GM12874 (cell line): Measurements from ENCODE around the gene CFAP221.

ENCODE experiments used
- CTCF ChIP-seq: IDR thresholded peaks from 2 replicates; pipeline ENCODE4 v1.5.1; 2011; ENCODE audit warnings: low read depth, mild to moderate bottlenecking, control low read depth, low read length, moderate library complexity; ENCODE audit not compliant: insufficient read depth

CFAP221 gene

GRCh38 chr2:119574108-119574815, 30.0 kb downstream of the CFAP221 start:
- TF ChIP-seq CTCF, result no peak

GRCh38 chr2:119574864-119575263, 30.6 kb downstream of the CFAP221 start:
- TF ChIP-seq CTCF, result no peak

- no peak for TF ChIP-seq CTCF
These were observed 31.2 kb downstream of the CFAP221 start for GRCh38 chr2:119575439-119575838.

GRCh38 chr2:119579424-119580295, 35.4 kb downstream of the CFAP221 start:
- no peak for TF ChIP-seq CTCF

GRCh38 chr2:119580550-119581072, 36.4 kb downstream of the CFAP221 start:
- no peak for TF ChIP-seq CTCF

- no peak for TF ChIP-seq CTCF
These were observed 39.0 kb downstream of the CFAP221 start for GRCh38 chr2:119583291-119583690.

- TF ChIP-seq CTCF, result no peak
These were observed 40.2 kb downstream of the CFAP221 start for GRCh38 chr2:119584469-119584868.
